HepG2 (cell line): ENCODE results near the gene KRTAP3-2. TPM values are rescaled to one million over a fixed set of nuclear protein-coding genes. Genes with fewer than 3 reads are reported as not detected.
A peak's percentile ranks its signal among the peaks of the same experiment; 100 is the strongest.

Experiments used
- FOSL1 ChIP-seq: sonication (generic); formaldehyde crosslinking; IDR thresholded peaks from 2 replicates; pipeline ENCODE4 v1.9.0; 2021; ENCODE audit warnings: missing genetic modification reagents, borderline replicate concordance
- LRRFIP1 ChIP-seq: sonication (generic); formaldehyde crosslinking; conservative IDR thresholded peaks from 2 replicates; pipeline ENCODE4 v1.4.0; 2020; ENCODE audit warnings: missing genetic modification reagents
- MAFK ChIP-seq, 2 experiments: IDR thresholded peaks in 1 of 2; conservative IDR thresholded peaks in 1 of 2; 2 replicates each; pipeline ENCODE4 v1.6.1; 2011; ENCODE audit warnings: improper control_type of control experiment in 2 of 2, low read length in 2 of 2
- NR1H2 ChIP-seq: sonication (generic); formaldehyde crosslinking; IDR thresholded peaks from 2 replicates; pipeline ENCODE4 v1.8.1; 2022; ENCODE audit warnings: low read depth, missing genetic modification reagents, borderline replicate concordance
- PAX8 ChIP-seq: sonication (generic); formaldehyde crosslinking; IDR thresholded peaks from 2 replicates; pipeline ENCODE4 v1.8.0; 2022; ENCODE audit warnings: mild to moderate bottlenecking, missing genetic modification reagents, borderline replicate concordance
- TCF7 ChIP-seq: sonication (generic); IDR thresholded peaks from 2 replicates; pipeline ENCODE4 v1.6.1; 2016; ENCODE audit warnings: antibody characterized with exemption, low read depth
- TEAD3 ChIP-seq: optimal IDR thresholded peaks from 2 replicates; pipeline ENCODE3; 2016; ENCODE audit warnings: borderline replicate concordance
- TGIF2 ChIP-seq: IDR thresholded peaks from 2 replicates; pipeline ENCODE4 v1.6.1; 2016; ENCODE audit warnings: control low read depth, missing compliant biosample characterization
- ZGPAT ChIP-seq: IDR thresholded peaks from 2 replicates; pipeline ENCODE4 v1.6.1; 2016; ENCODE audit warnings: mild to moderate bottlenecking
- ZNF318 ChIP-seq: sonication (generic); formaldehyde crosslinking; IDR thresholded peaks from 2 replicates; pipeline ENCODE4 v1.4.0; 2020; ENCODE audit warnings: mild to moderate bottlenecking, missing genetic modification reagents
- ZNF335 ChIP-seq: sonication (generic); formaldehyde crosslinking; IDR thresholded peaks from 2 replicates; pipeline ENCODE4 v1.4.0; 2020; ENCODE audit warnings: missing genetic modification reagents
- ZNF724P ChIP-seq: sonication (generic); formaldehyde crosslinking; IDR thresholded peaks from 2 replicates; pipeline ENCODE4 v1.8.0; 2022; ENCODE audit warnings: missing genetic modification reagents, borderline replicate concordance
- ZSCAN5A ChIP-seq: sonication (generic); formaldehyde crosslinking; IDR thresholded peaks from 2 replicates; pipeline ENCODE4 v1.8.0; 2022; ENCODE audit warnings: mild to moderate bottlenecking, missing genetic modification reagents, borderline replicate concordance
- polyA plus RNA-seq, 8 experiments: library from polyadenylated mRNA; depleted of rRNA in 3 of 8; stranded (reverse) in 7 of 8; unstranded in 1 of 8; fragments of >200 nt; fragmentation: Illumina TruSeq in 4 of 8; extraction: Trizol in 4 of 8; gene quantifications; 2 replicates each; pipeline versions ENCODE4 v1.2.1 to v1.2.3, GENCODE V29; 2011 to 2016; ENCODE audit warnings: low read depth in 4 of 8, missing spikeins in 1 of 8, mixed read lengths in 1 of 8; ENCODE audit not compliant: insufficient read depth in 1 of 8
- total RNA-seq, 5 experiments: library from RNA; depleted of rRNA; stranded (reverse); fragments of >200 nt; fragmentation: Illumina TruSeq; extraction: Trizol; gene quantifications; 2 replicates each; pipeline ENCODE4 v1.2.3, GENCODE V29; 2016; ENCODE audit warnings: low read depth in 1 of 5

KRTAP3-2 gene
- total and polyA plus RNA-seq, 2 of the 13 experiments (the other 11 are each of a cell fraction or from before 2014, with no cell fraction given): not detected

GRCh38 chr17:40956401-40957254, 43.1 kb downstream of the KRTAP3-2 start (continued):
- TF ChIP-seq ZSCAN5A (CRISPR knock-in tag) (peak; percentile 86; the same call in 1 of the 2 replicates), TCF7 (peak; percentile 100), TEAD3 (CRISPR knock-in tag) (peak; percentile 100), ZNF335 (CRISPR knock-in tag) (peak; percentile 79), ZNF724P (CRISPR knock-in tag) (no peak), PAX8 (CRISPR knock-in tag) (no peak; the same call in 1 of the 2 replicates), ZNF318 (CRISPR knock-in tag) (no peak), NR1H2 (CRISPR knock-in tag) (peak; percentile 94; the same call in 1 of the 2 replicates), MAFK (conservative IDR thresholded peaks at IDR 0.05 in 1 of 2, IDR thresholded peaks at IDR 0.05 in 1 of 2; ENCODE audit: low read length in 2 of 2) (peak in 1 of 2 experiments; percentile 7; a peak in 1 of 4 replicates), FOSL1 (CRISPR knock-in tag) (peak; percentile 78; the same call in 1 of the 2 replicates), TGIF2 (no peak; the same call in 1 of the 2 replicates), ZGPAT (CRISPR knock-in tag) (peak; percentile 99), LRRFIP1 (CRISPR knock-in tag) (0 out of 2 replicates have a peak, but pooled peaks have one; percentile 33)
